ENCODE results near the gene ARL16.

ARL16 gene

DNA sequence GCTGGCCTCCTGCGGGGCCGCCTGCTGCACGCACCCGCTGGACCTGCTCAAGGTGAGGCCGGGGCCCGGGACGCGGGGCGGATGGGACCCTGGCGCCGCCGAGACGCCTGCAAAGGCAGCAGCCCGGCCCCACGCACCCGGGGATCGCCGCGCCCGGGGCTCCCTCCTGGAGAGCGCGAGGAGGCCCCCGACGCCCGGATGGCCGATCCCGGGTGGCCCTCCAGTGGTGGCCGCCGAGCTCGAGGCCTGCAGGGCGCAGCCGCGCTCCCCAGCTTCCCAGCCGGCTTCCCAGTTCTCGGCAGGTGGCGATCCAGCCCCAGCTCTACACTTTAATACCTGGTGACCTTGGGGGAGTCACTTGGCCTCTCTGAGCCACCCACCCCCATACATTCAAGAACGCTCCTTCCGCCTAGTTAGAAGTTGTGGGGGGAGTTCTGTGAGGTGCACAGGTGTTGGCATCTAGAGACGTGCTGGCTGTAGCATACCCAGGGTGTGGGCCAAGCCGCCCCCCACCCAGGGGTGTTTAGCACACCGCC lies 28.9 kb upstream of the ARL16 start:
- no peak for DNase-seq

DNA sequence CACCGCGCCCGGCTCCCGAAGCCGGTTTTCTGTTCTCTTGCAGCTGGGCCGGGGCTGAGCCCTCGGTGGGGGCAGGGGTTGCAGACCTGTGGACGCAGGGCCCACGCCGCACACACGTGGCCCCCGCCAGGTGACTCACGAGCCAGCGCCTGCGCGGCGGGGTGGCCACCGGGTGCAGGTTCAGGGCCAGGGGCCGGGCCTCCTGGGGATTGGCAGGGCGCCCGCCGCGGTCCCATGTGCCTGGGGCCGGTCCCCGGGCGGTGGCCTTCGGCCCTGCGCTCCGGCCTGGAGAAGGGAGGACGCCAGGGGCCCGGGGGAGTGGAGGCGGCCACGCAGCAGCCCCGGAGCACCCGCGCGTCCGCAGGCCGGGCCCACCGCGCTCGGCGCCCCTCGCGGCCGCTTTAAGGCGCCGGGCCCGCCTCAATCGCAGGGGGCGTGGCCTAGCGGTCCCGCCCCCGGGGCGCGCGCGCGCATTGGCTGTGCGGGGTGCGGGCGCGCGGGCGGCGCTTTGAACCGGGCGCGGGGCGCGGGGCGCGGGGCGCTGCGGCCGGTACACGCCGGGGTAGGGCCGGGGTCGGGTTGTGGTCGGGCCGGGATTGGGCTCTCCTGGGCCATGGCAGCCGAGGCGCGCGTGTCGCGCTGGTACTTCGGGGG lies 28.3 kb upstream of the ARL16 start, which contains the start of gene SLC25A10:
TSS of gene SLC25A10 (plus strand) at position 471 of the 654 bp plus-strand sequence. CDS start at position 614, 143 bp downstream.
- DNase-seq, result no peak

DNA sequence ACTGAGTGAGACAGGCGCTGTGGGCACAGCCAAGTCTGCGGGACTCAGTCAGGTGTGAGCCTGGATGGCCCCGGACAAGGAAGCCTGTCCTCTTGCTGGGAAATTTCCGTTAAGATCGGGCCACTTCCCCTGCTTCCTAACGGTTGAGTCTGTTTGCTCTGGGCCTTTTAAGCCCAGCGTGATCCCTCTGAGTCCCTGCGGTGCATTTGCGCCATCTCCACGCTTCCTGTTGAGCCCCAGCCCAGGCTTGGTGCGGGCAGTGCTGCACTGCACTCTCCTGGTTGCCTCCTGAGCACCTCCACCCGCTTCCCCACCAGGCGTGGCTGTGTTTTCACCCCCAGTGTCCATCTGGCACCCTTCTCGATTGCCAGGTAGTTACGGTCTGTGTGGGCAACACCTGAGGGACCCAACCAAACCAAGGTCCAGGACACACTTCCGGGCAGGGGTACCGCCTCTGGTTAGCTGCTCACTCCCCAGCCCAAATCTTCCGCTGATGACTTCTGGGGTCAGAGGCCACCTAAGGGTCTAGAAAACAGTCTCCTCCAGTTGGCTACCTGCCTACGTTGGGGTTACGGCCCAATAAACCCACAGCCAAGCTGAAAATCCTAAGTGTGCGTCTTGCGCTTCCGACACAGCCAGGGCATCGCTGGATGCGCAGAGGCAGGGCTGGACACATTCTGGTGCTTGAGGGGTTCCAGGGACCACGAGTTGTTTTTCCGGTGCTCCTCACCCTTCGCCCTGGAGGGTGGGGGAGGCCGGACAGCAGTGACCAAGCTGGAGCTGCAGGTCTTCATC lies 27.1 kb upstream of the ARL16 start:
- no peak for DNase-seq

DNA sequence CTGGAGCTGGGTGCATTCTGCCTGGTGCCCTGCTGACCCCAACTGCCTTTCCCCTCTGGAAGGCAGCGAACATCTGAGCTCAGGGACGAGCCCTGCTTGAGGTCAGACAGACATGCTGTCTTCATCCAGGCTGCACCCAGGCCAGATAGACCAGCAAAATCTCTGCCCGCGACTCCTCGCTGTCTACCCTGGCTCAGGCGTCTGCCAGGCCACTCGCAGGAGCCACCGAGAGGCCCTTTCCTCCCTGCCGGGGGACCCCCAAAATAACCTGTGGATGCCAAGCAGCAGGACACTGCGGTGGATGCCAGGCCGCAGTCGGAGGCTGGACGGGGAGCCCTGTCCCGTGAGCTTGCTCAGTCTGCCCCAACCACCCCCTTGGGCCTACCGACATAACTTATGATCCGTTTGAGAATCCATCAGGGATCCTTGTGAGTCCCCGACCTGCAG lies 25.2 kb upstream of the ARL16 start:
- no peak for DNase-seq

DNA sequence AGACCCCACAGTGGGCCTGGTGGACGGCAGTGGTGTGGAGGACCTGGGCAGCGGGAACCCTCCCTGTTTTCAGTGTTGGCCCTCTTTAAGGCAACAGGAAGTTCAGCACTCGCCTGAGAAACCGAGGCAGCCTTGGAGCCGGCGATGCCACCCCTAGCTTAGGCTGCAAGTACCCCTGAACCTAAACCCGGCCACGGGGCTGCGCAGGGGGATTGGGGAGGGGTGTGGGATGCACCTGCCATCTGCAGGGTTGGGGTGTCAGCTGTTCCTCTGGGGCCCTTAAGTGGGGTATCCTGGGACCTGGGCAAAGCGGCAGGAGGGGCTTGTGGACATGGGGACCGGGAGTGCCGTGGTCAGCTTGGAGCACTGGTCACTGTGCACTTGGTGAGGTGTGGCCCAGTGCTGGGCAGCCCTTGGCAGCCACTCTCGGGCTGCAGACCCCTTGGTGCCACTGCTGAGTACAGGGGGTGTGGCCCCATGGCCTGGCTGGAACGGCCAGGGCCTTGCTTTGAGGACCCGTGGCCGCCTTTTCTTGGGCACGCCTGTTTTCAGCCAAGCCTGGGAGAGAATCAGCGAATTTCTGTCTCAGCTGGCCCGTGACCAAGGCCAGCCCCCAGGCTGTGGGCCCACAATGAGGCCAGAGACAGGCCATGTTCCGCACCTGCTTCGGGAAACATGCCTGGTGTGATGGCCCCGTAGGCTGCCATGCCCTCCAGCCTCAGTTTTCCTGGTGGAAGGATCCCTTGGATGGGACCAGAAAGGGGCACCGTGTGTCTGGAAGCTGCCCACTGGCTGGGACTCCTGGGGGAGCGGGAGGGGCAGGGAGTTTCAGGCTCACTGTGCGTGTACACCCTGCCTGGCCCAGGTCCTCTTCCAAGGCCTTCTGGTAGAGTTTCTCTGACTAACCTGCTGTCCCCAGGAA lies 24.4 kb upstream of the ARL16 start:
- DNase-seq, result no peak

DNA sequence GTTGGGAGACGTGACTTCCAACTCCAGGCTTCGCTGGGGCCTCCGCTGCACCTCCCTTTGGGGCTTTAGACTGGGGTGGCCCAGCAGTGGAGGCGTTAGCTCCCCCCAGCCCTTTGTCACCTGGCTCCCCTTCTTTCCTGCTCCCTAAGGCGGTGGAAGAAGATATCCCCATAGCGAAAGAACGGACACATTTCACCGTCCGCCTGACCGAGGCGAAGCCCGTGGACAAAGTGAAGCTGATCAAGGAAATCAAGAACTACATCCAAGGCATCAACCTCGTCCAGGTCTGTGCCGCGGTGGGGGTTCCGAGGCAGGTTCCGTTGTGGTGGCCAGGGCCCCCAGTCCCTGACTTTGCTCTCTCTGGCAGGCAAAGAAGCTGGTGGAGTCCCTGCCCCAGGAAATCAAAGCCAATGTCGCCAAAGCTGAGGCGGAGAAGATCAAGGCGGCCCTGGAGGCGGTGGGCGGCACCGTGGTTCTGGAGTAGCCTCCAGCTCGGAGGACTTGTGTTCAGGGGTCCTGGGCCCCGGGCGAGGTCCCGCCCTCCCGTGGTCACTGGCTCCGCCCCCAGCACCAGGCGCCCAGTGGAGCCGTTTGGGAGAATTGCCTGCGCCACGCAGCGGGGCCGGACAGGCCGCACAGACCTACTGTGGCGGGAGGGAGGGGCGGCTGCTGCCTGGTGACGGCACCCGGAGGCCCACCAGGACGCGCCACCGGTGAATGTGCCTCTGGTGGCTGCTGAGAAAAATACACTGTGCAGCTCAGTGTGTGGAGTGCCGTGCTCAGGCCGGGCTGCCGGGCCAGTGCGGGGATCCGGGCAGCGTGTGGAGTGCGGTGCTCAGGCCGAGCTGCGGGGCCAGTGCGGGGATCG lies 23.4 kb upstream of the ARL16 start:
- DNase-seq, result no peak

DNA sequence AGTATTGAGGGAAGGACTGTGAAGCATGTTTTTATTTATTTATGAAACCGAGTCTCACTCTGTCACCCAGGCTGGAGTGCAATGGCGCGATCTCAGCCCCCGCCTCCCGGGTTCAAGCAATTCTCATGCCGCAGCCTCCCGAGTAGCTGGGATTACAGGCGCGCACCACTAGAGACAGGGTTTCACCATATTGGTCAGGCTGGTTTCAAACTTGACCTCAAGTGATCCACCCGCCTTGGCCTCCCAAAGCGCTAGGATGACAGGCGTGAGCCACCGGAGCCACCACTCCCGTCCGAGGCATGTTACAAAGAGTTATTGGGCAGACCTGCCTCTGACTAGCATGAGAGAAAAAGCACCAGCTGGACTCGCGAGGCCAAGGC lies 22.6 kb upstream of the ARL16 start:
- DNase-seq, result no peak

DNA sequence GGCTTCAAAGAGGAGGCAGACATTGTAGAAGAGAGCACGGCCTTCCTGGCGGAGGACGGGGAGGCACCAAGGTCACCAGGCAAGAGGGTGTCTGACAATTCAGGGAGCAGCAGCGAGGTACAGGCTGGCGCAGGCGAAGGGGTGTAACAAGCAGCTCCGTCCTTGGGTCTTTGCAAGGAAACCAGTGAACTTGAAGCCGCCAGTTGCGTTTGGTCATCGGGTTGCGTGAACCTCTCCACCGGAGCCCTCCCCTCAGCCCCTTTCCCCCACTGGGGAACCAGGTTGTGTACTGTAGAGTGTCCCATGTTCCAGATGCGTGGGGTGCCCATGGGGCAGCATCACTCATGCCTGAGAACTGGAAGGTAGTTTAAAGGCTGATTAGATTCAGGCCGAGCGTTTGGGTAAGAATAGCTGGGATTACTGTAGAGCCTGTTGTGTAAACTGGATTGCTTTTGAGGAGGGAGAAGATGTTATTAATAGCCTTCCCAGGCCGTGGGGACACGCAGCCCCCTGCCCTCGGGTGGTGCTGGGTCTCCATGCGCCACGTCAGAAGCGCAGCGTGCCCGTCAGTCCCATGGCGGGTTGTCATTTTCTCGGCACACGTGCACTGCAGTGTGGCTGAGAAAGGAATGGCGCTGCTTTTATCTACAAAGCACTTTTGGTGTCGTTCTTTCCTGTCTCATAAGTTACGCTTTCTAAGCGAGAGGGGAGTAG lies 22.1 kb upstream of the ARL16 start:
- no peak for DNase-seq

DNA sequence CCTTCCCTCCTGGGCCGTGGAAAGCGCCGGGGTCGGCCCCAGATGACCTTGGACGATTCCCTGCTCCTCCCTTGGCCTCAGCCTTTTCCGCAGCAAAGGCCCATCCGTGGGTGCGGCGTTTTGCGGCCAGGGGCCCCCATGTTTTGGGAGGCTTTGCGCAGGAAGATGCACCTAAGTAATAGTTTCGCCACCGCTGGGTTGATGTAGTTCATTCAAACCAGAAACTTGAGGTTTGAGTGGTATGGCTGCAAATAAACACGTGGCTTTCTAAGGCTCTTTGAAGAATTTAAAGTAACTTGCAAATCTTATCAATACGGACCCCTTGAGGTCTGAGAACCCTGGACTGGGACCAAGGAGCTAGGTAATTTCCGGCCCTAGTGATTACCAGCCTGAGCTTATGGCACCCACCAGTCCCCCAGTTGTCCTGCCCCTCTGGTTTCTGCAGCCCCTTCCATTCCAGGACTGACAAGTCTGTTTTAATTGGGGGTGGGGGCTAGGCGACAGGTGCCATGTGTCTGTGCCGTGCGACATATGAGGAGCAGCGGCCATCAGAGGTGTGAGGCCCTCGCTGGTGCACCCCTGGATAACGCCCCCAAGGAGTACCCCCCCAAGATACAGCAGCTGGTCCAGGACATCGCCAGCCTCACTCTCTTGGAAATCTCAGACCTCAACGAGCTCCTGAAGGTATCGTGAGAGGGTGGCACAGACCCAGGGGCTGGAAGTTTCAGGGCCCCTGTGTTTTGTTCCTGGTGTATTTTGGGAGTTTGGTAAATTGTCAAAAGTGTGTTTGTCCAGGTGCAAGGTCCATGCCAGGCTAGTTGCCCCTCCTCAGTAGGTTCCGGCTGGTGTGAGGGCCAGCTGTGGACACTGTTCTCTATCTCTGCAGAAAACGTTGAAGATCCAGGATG lies 20.4 kb upstream of the ARL16 start:
- DNase-seq, result no peak

DNA sequence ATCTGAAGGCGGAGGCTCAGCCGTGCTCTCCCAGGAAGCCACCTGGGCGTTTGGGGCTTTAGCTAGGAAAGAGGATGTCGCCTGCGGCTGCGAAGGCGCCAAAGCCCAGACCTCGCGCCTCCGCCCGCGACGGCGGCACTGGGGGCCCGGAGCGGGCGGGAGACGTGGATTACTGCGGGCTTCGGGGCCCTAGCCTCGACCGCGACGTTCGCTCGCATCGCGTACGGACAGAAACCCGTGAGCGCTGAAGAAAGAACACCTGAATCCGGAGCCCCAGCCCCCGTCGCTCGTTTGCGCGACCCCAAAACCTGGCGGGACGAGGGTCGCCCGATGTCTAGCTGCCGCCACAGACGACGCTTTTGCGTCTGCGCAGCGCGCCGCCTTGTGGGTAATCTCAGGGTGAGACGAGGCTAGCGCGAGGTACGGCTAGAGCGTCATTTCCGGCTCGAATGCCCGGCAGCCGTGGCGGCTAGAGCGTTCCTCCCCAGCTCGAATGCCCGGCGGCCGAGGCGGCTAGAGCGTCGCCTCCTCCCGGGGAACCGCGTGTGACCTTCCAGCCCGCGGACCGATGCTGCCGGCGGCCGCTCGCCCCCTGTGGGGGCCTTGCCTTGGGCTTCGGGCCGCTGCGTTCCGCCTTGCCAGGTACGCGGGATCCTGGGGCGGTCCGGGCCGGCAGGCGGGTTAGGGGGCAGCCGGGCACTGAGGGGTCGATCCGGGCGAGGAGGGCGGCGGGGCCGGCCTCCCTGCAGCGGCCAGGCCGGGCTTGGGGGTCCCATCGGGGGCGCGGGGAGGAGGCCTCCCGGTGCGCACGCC lies 19.5 kb upstream of the ARL16 start, which contains the start of gene MRPL12:
TSS of gene MRPL12 (plus strand) at position 434 of the 813 bp plus-strand sequence. CDS start at position 569, 135 bp downstream.
- peak; percentile 50 for DNase-seq

DNA sequence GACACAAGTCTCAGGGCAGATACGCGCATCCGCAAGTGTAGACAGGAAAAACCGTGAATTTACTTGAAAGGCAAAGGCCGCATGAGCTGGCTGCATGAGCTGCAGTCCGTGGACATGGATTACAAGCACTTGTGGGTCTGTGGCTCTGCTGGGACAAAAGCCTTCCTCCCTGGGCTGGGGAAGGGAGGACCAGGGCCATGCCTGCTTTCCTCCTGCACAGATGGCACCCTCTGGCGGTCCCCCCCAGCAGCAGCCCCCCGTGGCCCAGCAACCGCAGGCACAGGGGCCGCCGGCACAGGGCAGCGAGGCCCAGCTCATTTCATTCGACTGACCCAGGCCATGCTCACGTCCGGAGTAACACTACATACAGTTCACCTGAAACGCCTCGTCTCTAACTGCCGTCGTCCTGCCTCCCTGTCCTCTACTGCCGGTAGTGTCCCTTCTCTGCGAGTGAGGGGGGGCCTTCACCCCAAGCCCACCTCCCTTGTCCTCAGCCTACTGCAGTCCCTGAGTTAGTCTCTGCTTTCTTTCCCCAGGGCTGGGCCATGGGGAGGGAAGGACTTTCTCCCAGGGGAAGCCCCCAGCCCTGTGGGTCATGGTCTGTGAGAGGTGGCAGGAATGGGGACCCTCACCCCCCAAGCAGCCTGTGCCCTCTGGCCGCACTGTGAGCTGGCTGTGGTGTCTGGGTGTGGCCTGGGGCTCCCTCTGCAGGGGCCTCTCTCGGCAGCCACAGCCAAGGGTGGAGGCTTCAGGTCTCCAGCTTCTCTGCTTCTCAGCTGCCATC lies 17.9 kb upstream of the ARL16 start:
- no peak for DNase-seq

DNA sequence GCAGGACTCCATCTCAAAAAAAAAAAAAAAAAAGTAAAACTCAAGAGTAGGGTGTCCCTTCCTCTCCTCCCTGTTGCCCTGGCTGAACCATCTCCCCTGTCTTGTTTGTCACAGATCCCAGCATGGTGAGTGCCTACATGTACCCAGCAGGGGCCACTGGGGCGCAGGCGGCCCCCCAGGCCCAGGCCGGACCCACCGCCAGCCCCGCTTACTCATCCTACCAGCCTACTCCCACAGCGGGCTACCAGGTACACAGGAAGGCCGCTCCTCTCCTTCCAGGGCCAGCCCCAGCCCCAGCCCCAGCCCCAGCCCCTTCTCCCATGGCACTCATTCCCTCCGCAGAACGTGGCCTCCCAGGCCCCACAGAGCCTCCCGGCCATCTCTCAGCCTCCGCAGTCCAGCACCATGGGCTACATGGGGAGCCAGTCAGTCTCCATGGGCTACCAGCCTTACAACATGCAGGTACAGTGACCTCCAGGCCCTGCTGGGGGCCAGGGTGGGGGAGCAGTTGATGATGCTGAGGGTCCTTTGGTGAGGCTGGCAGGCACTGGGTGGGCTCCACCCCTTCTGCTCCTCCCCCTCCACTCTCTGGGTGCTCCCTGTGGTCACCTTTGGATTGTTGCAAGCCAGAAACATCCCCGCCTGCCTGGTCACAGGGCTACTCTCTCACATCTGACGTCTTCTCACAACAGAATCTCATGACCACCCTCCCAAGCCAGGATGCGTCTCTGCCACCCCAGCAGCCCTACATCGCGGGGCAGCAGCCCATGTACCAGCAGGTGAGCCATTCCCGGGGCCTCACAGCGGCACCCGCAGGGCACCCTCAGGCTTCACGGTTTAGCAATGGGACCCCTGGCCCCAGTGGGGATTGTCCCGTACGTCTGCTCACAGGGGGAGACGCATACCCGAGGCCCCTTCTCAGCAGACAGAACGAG lies 17.0 kb upstream of the ARL16 start:
- DNase-seq, result no peak

DNA sequence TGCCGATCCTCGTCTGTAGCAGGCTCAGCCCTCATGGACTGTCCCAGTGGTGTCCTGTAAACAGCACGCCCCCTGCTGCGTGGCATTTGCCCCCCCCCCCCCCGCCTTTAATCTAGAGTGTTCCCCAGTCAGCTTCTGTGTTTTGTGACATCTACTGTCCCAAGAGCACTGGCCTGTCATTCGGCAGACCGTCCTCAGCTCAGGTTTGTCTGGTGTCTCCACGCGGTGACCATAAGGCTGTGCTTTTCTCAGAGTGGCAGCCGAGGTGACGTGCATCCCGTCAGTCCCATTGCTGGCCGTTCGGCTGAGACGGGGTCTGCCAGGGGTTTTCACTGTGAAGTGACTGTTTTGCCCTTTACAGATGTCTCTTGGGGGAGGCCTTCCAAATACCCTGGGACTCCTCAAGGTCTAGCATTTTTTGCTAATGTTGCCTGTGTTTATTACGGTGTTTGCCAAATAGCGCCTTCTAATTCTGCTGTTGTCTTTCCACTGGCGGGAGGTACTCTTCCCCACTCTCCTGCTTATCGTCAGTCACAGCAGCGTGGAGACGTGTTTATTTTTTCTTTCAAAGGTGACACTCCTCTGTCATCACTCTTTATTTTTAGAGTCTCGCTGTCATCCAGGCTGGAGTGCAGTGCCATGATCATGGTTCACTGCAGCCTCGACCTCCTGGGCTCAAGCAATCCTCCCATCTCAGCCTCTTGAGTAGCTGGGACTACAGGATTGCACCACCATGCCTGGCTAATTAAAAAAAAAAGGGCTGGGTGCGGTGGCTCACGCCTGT lies 13.9 kb upstream of the ARL16 start:
- no peak for DNase-seq

DNA sequence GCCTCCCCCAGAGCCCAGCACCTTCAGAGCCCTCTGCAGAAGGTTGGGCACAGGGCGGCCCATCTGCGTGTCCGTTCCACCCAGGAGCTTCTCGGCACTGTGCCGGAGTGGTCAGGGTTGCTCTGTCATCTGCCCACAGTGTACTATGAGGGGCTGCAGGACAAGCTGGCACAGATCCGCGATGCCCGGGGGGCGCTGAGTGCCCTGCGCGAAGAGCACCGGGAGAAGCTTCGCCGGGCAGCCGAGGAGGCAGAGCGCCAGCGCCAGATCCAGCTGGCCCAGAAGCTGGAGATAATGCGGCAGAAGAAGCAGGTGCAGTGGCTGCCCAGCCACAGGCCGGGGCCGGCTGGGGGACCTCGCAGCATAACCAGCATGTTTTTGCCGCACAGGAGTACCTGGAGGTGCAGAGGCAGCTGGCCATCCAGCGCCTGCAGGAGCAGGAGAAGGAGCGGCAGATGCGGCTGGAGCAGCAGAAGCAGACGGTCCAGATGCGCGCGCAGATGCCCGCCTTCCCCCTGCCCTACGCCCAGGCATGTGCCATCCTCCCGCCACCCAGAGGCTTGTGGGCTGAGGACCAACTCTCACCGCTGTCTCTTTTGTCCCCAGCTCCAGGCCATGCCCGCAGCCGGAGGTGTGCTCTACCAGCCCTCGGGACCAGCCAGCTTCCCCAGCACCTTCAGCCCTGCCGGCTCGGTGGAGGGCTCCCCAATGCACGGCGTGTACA lies 12.8 kb upstream of the ARL16 start:
- DNase-seq, result no peak

DNA sequence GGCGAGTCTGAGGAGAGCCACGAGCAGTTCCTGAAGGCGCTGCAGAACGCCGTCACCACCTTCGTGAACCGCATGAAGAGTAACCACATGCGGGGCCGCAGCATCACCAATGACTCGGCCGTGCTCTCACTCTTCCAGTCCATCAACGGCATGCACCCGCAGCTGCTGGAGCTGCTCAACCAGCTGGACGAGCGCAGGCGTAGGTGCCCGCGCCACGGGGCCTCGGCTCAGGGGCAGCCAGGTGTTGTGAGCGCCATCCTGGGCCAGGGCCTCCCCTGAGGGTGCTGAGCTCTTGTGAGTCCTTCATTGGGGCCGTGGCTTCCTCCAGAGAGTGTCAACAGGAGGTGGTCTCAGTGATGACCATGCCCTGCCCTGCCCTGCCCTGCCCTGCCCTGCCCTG lies 12.2 kb upstream of the ARL16 start:
- DNase-seq, result no peak

DNA sequence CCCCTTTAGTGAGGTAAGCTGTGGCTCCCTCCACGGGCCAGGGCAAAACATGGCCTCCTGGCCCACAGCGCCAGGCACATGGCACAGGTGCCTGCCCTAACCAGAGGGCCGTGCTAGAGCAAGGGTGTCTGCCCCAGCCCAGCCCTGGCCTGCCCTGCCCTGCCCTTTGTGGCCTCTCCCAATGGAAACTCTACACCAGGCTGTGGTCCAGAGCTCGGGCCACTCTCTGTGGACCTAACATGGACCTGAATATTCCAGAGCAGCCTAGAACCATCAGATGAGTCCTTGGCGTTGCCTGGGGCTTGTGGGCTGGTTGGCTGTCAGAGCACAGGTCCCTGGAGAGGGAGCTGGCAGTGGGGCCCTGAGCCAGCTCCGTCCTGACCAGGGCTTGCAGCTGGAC lies 11.6 kb upstream of the ARL16 start:
- DNase-seq, result no peak
